ENCODE data around the gene PITX2. TPM values are rescaled to one million over a fixed set of nuclear protein-coding genes. Genes with fewer than 3 reads are reported as not detected.

Gene PITX2
- 1 to 10 TPM; 1.8 to 3.3 (median 2.8) TPM for polyA plus RNA-seq (ENCODE audit: insufficient read length in 4 of 4)

GRCh38 chr4:110622841-110623717 lies at the start of gene PITX2:
Gene PITX2, minus strand, starts transcription at chr4:110623077. Its CDS starts 617 bp downstream, at chr4:110622460.
- DNase-seq (ENCODE audit: low read depth in 4 of 4, low spot score in 2 of 4) = peak in 3 of 4 donors; percentile 72 to 77 (median 76)

- no peak for DNase-seq (ENCODE audit: low read depth in 4 of 4, low spot score in 2 of 4)
These were observed 48.8 kb upstream of the PITX2 start for GRCh38 chr4:110671679-110672078.

GRCh38 chr4:110669663-110670062 lies 46.8 kb upstream of the PITX2 start:
- no peak for DNase-seq (ENCODE audit: low read depth in 4 of 4, low spot score in 2 of 4)

- DNase-seq (ENCODE audit: low read depth in 4 of 4, low spot score in 2 of 4) = no peak
These were observed 45.8 kb upstream of the PITX2 start for GRCh38 chr4:110668463-110669235.

- no peak for DNase-seq (ENCODE audit: low read depth in 4 of 4, low spot score in 2 of 4)
These were observed 44.8 kb upstream of the PITX2 start for GRCh38 chr4:110667670-110668069.

- no peak for DNase-seq (ENCODE audit: low read depth in 4 of 4, low spot score in 2 of 4)
These were observed 43.2 kb upstream of the PITX2 start for GRCh38 chr4:110666030-110666429.

- no peak for DNase-seq (ENCODE audit: low read depth in 4 of 4, low spot score in 2 of 4)
These were observed 41.0 kb upstream of the PITX2 start for GRCh38 chr4:110663738-110664444.

- DNase-seq (ENCODE audit: low read depth in 4 of 4, low spot score in 2 of 4) = no peak
These were observed 40.3 kb upstream of the PITX2 start for GRCh38 chr4:110663206-110663605.

GRCh38 chr4:110660755-110661154 lies 37.9 kb upstream of the PITX2 start:
- DNase-seq (ENCODE audit: low read depth in 4 of 4, low spot score in 2 of 4) = no peak

GRCh38 chr4:110654254-110654635 lies 31.4 kb upstream of the PITX2 start:
- DNase-seq (ENCODE audit: low read depth in 4 of 4, low spot score in 2 of 4) = no peak

- DNase-seq (ENCODE audit: low read depth in 4 of 4, low spot score in 2 of 4) = no peak
These were observed 30.7 kb upstream of the PITX2 start for GRCh38 chr4:110653321-110654253.

- no peak for DNase-seq (ENCODE audit: low read depth in 4 of 4, low spot score in 2 of 4)
These were observed 21.1 kb upstream of the PITX2 start for GRCh38 chr4:110644008-110644407.

- DNase-seq (ENCODE audit: low read depth in 4 of 4, low spot score in 2 of 4) = no peak
These were observed 20.2 kb upstream of the PITX2 start for GRCh38 chr4:110643096-110643495.

GRCh38 chr4:110641218-110641617 lies 18.3 kb upstream of the PITX2 start:
- no peak for DNase-seq (ENCODE audit: low read depth in 4 of 4, low spot score in 2 of 4)

- DNase-seq (ENCODE audit: low read depth in 4 of 4, low spot score in 2 of 4) = no peak
These were observed 17.7 kb upstream of the PITX2 start for GRCh38 chr4:110640576-110640975.

- DNase-seq (ENCODE audit: low read depth in 4 of 4, low spot score in 2 of 4) = no peak
These were observed 16.6 kb upstream of the PITX2 start for GRCh38 chr4:110639207-110640090.

- DNase-seq (ENCODE audit: low read depth in 4 of 4, low spot score in 2 of 4) = peak in 1 of 4 donors; percentile 4
These were observed 15.3 kb upstream of the PITX2 start for GRCh38 chr4:110638089-110638746.

- DNase-seq (ENCODE audit: low read depth in 4 of 4, low spot score in 2 of 4) = peak in 1 of 4 donors; percentile 5
These were observed 14.7 kb upstream of the PITX2 start for GRCh38 chr4:110637408-110638088.

Data from left renal cortex interstitium (tissue), 4 donors.